Measurements from ENCODE around the gene MARCHF10.

The MARCHF10 gene

DNA sequence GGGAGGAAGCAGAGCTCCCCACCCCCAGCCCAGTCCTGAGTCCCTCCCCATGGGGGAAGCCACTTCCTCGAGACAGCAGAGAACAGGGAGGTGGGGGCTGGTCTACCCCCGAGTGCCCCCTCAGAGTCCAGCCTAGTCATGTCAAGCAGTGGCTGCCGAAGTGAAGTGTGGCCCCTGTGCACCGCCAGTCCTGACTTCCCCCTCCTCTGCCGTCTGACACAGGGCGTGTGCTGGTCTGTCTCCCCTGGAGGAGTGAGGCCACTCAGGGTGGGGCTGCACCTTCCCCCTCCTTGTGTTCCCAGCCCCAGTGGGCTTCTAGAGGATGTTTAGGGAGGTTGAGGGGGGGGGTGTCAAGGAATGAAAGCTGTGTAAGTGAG is 133.8 kb downstream of the MARCHF10 start:
- no peak for DNase-seq

DNA sequence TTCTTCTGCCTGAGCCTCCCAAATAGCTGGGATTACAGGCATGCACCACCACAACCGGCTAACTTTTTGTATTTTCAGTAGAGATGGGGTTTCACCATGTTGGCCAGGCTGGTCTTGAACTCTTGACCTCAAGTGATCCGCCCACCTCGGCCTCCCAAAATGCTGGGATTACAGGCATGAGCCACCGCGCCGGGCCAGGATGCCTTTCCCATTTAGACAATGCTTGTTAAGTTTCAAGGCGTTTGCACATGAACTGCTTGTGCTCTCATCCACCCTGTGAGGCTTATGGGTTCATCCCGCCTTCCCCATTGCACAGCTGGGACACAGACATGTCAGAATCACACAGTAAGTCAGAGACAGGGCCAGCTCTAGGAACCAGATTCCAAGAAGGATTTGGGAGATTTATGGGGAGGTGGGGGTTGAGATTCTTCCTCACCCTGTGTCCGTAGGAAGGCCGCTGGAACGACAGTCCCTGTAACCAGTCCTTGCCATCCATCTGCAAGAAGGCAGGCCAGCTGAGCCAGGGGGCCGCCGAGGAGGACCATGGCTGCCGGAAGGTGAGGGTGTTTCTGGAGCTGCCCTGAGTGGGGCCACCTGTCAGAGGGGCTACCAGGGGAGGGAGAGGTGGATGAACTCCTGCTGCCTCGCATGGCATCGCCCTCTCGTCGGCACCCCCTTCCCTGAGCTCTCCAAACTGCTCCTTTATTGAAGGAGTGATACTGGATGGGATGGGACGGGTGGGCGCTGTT is 134.3 kb downstream of the MARCHF10 start:
- no peak for DNase-seq

DNA sequence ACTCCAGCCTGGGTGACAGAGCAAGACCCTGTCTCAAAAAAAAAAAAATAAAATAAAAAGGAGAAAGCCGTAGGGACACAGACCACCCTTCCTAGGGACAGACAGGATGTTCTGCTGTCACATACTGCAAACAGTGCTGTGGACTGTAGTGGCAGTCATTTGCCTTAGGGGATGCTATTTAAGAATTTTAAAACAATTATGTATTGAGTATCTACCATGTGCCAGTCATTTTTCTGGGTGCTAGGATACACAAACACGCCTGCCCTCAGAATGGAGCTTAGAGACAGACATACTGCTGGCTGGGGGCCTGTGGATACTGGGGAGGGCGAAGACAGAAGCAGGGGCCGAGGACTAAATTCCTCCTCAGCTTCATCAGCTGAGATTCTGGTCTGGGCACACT is 135.2 kb downstream of the MARCHF10 start:
- DNase-seq: no peak

DNA sequence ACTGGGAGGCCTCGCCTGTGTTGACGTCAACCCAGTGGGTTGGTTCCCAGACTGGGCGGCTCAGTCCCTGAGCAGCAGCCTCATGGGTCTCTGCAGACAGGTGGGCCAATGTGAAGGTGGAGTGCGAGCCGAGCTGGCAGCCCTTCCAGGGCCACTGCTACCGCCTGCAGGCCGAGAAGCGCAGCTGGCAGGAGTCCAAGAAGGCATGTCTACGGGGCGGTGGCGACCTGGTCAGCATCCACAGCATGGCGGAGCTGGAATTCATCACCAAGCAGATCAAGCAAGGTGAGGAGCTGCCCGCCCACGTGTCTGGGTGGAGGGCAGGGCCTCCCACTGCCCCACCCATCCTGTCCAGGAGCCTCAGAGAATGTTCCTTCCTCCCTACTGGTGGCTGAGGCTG is 136.6 kb downstream of the MARCHF10 start:
- no peak for DNase-seq

DNA sequence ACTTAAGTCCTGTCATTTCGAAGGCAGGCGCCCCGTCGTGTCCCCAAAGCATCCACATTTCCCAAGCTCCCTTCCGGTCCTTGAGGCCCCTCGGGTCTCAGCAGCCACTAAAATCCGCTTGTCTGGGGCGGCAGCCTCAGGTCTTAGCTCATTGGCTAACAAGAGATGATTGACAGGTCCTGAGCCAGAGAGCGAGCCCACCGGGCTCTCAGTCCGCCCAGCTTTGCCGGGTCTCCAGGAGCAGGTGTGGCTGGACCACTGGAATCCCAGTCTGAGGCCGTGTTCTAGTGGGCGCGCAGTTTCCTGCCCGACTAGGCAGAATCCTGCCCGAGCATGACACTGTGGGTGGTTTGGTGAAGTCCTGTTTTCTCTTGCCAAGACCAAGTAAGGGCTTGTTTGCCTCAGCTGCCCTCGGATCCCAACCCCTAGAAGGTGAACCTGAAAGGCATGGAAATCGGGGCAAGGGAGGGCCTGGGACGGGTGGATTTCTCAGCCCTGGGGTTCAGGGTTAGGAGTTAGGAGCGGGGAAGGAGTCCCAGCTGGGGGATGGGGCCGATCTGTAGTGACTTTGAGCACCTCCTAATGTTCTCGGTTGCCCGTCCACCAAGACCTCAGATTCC is 137.8 kb downstream of the MARCHF10 start:
- no peak for DNase-seq

DNA sequence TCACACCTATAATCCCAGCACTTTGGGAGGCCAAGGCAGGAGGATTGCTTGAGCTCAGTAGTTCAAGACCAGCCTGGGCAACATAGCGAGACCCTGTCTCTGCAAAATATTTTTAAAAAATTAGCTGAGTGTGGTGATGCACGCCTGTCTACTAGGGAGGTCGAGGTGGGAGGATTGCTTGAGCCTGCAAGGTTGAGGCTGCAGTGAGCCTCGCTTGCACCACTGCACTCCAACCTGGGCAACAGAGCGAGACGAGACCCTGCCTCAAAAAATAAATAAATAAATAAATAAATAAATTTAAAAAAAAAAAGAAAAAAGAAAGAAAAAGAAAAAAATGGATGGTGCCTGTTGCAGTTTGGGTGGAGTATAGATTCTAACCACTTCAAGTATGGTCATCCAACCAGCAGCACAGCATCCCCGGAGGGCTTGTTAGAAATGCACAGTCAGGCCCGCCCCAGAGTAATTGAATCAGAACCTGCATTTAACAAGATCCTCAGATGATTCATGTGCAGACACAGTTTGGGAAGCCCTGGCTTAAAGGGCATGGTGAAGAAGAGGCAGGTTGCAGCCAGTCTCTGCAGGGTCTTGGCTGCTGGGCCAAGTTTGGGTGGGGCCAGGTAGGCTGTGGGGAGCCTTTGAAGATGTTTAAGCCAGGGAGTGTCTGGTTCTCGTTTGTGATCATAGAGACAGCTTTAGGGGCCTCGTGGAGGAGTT is 139.9 kb downstream of the MARCHF10 start:
- no peak for DNase-seq

DNA sequence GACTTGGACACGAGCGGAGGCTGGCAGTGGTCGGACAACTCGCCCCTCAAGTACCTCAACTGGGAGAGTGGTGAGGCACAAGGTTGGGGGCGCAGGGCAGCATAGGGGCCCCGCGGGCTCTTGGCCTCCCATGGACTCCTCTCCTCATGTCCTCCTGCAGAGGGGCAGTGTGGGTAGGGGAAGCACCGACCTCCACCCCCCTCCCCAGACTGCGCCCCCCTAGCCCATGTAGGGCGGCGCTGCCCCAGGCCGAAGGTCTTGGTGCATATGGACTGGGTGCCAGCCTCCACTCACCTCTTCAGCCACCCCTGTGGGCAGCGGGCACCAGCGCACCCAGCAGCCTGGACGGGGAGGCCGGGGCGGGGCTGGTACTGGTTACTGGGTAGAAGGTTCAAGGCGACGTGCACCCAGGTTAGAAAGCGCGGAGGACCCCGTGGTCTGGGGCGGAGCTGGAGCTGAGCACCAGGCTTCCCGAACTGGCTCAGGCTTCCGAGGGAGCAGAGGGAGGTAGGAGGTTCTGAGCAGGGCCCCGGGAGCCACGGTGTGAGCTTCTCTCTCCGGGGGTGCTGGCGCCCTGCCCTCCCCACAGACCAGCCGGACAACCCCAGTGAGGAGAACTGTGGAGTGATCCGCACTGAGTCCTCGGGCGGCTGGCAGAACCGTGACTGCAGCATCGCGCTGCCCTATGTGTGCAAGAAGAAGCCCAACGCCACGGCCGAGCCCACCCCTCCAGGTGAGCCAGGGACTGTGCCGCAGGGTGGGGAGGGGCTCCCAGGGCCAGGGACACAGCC is 141.1 kb downstream of the MARCHF10 start:
- no peak for DNase-seq

DNA sequence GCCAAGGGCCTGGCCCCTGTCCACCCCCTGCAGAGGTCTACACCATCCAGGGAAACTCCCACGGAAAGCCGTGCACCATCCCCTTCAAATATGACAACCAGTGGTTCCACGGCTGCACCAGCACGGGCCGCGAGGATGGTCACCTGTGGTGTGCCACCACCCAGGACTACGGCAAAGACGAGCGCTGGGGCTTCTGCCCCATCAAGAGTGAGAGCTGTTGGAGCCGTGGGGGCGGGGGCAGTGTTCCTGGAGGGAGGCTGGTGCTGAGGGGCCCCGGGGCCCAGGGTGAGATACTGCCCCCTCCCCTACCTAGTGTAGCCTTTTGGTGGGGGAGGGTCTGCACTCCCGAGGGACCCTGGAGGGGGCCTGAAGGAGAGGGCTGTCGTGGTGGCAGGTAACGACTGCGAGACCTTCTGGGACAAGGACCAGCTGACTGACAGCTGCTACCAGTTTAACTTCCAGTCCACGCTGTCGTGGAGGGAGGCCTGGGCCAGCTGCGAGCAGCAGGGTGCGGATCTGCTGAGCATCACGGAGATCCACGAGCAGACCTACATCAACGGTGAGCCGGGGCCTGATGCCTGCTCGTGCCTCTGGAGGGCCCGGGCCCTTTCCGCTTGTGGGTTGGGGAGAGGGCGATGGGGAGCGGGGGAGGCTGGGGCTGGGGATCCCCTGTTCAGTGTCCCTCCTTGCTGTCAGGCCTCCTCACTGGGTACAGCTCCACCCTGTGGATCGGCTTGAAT is 141.9 kb downstream of the MARCHF10 start:
- no peak for DNase-seq

DNA sequence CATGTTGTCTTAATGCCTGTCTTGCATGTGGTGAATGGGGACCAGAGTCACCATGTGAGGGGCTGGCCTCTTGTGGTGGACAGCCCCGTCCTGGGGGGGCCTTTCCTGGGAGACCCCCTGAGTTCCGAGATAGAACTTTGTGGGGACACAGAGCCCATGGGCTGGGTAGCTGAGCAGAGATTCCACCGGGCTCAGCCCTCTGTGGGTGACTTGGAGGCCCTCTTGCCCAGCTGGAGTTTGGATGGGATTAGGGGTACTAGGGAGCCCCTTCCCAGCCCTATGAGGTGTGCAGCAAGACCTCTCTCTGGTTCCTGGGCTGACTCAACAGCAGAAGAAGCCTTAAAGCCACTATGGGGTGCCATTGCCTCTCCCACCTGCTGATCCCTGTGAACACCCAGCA is 142.5 kb downstream of the MARCHF10 start:
- no peak for DNase-seq

DNA sequence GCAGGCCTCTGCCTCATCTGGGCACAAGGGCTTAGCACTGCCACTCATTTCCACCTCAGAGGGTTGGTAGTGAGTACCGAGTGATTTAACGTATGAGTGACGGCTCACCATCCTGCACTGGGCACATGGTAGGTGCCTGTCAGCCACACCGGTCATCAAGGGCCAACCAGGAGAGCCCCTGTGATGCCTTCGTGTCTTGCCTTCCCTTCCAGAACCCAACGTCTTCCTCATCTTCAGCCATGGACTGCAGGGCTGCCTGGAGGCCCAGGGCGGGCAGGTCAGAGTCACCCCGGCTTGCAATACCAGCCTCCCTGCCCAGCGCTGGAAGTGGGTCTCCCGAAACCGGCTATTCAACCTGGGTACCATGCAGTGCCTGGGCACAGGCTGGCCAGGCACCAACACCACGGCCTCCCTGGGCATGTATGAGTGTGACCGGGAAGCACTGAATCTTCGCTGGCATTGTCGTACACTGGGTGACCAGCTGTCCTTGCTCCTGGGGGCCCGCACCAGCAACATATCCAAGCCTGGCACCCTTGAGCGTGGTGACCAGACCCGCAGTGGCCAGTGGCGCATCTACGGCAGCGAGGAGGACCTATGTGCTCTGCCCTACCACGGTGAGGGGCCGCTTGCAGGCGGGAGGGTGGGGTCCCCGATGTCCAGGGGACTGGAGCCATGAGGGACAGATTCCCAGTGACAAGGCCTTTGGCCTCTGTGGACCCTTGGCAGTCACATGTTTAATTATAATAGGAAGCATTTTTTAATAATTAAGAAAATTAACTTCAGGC is 143.6 kb downstream of the MARCHF10 start:
- no peak for DNase-seq

DNA sequence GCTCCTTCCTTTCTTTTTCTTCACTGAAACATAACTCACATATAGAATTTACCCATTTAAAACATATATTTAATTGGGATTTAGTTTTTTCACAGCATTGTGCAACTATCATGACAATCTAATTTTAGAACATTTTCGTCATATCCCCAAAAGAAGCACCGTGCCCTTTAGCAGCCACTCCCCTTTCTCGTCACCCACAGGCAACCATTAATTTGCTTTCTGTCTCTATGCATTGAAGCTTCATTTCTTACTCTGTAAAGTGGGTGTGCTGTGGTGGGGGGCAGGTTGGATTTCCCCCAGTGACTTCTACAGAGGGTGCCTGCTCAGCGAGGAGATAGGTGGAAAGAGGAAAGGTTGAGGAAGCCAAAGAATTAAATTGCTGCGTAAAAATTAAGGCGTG is 144.8 kb downstream of the MARCHF10 start:
- DNase-seq: no peak

DNA sequence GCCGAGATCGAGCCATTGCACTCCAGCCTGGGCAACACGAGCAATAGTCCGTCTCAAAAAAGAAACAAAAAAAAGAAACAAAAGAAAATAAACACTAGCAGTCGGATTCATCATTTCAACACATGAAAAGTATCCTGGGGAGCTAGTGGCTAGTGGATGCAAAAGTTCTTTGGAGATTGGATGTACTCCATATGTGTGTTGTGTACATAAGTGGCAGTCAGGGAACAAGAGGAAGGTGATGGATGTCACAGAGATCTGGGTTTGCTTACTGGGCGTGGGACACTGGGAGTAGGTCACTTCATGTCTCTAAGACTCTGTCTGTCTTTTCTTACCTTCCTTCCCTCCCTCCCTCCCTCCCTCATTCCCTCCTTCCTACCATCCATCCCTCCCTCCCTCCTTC is 145.3 kb downstream of the MARCHF10 start:
- DNase-seq: no peak

DNA sequence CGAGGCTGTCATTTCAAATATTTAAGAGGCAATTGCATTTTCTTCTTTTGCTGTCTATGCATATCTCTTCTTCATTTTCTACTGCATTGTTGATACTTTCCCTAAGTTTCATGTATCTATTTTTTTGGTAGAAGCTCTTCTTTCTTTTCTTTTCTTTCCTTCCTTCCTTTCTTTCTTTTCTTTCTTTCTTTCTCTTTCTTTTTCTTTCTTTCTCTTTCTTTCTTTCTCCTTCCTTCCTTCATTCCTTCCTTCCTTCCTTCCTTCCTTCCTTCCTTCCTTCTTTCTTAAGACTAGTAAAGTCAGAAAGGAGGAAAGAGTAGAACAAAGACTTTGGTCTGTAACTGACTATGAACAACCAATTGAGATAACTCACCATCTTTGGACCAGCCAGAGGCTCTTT is 146.8 kb downstream of the MARCHF10 start:
- no peak for DNase-seq

DNA sequence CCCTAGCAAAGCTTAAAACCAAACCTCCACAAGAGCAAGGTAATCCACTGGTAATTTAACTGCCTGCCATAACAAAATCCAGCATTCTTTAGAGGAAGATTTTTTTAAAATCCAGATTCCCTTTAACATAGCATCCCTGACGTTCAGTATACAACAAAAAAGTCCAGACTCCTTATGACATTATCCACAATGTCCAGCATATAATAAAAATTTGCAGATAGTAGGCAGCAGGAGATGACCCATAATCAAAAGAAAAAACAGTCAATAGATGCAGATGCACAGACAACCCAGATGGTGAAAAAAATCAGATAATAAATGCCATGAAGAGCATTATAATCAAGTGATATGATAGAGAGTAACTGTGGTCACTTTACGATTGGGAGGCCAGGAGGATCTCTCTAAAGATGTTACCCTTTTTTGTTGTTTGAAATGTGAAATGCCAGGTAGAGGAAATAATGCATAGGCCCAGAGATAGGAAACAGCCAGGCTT is 147.4 kb downstream of the MARCHF10 start:
- DNase-seq: no peak

DNA sequence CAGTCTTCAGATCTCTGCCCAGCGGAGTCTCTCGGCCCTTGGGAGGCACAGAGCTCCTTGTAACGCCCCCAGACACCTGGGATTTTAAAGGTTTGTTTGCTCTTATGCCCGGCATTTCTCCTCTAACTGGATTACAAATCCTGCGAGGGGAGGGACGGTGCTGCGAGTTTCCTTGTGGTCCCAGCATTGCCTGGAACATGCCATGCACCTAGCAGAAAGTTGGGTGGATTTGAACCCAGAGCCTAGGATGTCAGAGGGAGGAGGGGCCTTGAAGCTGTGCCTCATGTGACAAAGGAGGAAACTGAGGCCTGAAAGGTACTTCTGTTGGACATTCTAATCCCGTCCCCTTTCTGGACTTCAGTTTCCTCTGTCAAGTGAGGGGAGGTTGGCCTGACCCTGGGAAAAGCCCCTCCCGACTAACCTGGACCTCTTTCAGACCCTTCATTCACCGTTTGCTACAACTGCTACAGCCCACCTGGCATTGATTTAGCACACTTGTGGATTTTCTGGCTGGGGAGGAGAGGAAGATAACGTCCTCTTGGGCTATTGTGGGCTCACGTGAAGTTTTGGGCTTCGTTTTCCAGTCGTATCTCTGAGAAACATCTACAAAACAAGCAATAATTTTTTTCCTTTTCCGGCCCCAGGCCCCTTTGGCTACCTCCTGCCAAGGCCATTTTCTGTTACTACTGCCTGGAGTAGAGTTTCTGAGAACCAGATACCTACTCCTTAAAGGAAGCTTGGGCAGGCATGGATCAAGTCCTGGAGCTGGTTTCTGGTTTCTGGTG is 149.8 kb downstream of the MARCHF10 start:
- no peak for DNase-seq

DNA sequence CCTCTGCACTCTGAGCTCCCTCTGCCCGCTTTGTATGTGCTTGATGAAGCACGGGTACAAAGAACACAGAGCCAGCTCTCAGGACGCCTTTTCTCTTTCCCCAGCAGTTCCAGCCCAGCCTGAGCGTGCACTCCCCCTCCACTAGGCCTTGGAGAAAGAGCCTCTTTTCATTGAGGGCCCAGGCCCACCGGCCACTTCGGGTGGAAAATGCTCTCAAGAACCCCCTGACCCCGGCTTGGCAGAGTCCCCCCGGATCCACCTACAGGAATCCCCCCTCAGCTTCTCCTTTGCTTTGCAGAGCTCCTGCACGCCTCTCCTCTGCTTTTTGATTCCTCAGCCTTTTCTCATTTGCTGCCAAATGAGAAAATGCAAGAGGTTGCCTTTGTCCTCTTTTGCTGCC is 150.4 kb downstream of the MARCHF10 start:
- DNase-seq: no peak

DNA sequence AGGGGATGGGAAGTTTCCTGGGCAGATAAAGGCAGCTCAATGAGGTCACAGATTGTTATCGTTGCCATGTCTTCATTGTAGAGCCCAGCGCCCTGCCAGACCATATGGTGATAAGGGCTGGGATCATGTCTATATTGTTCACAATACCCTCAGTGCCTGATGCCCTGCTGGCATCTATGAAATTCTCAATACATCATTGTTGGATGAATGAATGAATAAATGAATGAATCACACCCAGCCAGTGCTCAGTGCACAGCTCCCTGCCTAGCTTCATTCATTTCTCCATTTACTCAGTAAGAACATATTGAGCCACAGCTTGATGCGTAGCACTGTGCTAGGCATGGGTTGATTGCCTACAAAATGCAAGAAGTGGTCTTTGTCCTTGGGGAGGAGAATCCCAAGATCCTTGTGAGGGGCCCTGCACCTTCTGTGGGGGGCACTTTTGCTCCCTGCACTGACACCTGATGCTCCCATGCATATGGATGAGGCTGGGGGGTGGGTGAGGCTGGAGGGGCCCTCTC is 150.9 kb downstream of the MARCHF10 start:
- no peak for DNase-seq

DNA sequence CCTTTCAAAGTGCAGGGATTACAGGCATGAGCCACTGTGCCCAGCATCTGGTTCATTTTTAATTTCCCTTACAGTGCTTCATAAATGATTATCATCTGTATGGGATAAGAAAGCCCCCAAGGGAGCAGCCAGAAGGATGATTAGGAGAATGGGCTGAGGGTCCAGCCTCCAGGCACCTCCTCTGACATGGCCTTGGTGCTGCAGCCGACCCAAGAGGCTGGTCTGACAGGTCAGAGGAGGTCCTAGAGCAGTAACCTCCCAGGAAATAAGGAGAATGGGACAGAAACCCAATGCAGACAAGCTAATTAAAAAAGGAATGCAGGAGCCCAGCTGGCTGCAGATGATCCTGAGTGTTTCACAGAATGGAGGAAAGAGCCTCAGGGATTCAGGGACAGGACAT is 151.7 kb downstream of the MARCHF10 start:
- no peak for DNase-seq

DNA sequence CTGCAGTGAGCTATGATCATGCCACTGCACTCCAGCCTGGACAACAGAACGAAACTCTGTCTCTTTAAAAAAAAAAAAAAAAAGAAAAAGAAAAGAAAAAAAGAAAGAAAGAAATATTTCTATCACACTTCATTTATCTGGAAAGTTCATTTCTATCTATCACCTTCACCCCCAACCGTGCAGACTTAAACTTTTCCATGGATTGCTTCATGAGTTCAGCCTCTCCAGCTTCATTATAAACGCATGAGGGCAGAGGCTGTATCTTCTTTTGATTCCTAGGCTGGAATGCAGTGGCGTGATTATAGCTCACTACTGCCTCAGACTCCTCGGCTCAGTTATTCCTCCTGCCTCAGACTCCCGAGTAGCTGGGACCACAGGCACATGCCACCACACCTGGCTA is 152.5 kb downstream of the MARCHF10 start:
- DNase-seq: no peak
